Kidney glomerular epithelial cell (primary cell): ENCODE data around the gene AUTS2.

Source experiments
- DNase-seq: peaks from one replicate; lab custom pipeline; 2025; lab: John Stamatoyannopoulos, UW

Gene AUTS2

DNA sequence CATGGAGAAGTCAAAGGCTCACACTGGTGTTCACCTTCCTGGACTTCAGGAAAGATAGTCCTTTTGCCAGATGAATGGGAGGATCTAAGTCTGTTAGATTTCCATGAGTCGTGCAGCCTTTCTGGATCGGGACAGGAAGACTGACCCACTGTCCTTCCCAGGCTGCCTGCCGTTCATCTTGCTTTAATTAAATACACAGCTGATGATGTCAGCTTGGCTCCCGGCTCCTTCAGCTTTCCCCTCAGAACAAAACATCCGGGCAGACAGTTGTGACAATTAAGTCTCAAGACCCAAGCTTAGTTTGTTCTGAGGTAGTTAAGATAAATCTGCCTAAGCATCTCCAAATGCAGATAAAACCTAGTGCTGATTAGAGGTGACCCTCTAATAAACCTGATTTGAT lies 58.6 kb downstream of the AUTS2 start:
- no peak for DNase-seq

GRCh38 chr7:69657331-69657730 lies 59.1 kb downstream of the AUTS2 start:
- no peak for DNase-seq

- no peak for DNase-seq
Measured at GRCh38 chr7:69657985-69658384, 59.7 kb downstream of the AUTS2 start.

DNA sequence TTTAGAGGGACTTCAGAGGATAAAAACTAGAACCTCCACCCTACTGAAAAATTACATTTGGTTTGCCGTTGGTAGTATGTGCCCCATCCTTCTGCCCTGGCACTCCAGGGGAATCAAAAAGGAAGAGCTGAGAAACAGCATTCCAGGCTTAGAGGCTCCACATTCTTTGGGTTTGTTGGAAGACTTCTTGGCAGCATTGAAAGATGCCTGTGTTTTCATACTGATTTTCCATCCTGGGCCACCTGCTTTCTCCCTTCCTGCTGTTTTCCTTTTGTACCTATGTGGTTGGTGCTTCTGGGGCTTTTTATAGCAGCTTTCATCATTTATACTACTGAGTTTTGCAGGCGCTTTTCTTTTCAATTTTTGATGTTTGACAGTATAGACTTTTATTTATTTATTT lies 61.7 kb downstream of the AUTS2 start:
- no peak for DNase-seq

DNA sequence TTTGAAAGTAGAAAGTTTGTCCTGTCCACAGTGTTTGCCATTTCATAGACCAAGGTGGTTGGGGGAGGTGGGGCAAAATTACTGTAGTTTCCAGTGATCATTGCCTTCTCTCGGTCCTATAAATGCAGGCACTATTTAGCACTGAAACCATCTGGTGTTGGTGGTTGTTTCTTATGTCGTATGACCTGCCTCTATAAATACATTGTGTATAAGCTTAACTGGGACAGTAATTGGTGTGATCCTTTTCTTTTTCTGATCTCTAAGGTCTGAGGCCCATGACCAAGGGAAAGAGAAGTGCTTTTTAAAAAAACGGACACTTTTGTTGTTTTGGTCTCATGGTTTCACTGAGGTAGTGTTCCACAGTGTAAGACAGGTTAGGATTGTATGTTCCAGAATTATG lies 63.1 kb downstream of the AUTS2 start:
- DNase-seq, result no peak

GRCh38 chr7:69663911-69664832 lies 65.9 kb downstream of the AUTS2 start:
- DNase-seq, result no peak

GRCh38 chr7:69665369-69665768 lies 67.1 kb downstream of the AUTS2 start:
- DNase-seq, result no peak

DNA sequence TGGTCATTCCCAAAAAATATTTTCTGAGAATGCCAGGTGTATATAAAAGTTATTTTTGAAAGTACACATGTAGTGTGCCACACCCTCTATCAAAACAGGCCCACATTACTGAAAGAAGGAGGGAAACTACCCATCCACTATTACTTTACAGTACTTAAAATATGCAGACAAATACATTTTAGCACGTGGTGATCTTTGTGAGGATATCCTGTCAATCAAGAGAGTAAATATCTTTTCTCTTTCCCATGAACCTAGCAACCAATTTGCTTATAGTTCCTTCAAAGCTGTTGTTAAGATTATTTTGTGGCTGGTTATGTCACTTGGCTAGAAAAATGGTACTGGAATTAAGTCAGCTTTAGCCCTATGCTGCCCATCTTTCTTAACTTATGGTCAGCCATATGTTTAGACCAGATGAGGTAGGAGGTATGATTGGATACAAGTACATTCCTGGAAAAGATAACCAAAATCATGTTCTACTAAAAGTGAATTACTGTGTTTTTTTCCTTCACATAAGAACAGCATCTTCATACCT lies 70.1 kb downstream of the AUTS2 start:
- no peak for DNase-seq

GRCh38 chr7:69670701-69671100 lies 72.4 kb downstream of the AUTS2 start:
- no peak for DNase-seq

DNA sequence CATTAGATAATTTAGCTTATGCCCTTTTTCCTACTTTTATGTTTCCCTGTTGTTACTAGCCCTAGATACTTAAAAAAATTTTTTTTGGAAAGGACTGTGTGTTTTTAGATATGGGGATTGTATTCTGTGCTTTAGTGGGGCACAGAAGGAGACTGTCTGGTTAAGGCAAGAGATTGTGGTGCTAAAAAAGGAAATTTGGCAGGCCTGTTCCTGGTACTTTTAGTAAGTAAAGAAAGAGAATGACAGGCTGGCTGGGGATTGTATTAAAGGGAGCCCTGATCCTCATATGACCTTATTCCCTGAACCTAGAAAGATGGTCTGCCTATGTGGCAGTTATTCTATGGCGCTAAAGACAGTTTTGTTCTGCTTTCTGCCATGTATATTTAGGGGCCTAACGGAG lies 74.8 kb downstream of the AUTS2 start:
- no peak for DNase-seq

GRCh38 chr7:69674701-69675182 lies 76.5 kb downstream of the AUTS2 start:
- DNase-seq, result no peak

DNA sequence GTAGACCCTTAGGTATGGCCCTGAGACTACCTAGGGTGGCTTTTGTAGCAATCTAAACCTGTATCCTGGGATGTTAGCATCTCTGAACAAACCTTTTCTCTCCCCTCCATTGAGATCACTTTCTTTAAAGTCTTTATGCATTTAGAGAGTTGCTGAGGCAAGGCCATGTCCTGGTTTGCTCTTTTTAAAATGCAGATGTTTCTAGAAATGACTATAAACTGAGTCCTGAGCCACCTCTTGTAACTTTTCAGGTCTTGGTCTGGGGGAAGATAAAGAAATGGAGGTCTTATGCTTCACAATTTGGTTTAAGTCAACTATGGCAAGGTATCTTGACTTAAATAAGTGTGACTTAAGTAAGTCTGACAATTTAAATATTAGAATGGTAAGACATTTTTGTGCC lies 78.0 kb downstream of the AUTS2 start:
- DNase-seq, result no peak

DNA sequence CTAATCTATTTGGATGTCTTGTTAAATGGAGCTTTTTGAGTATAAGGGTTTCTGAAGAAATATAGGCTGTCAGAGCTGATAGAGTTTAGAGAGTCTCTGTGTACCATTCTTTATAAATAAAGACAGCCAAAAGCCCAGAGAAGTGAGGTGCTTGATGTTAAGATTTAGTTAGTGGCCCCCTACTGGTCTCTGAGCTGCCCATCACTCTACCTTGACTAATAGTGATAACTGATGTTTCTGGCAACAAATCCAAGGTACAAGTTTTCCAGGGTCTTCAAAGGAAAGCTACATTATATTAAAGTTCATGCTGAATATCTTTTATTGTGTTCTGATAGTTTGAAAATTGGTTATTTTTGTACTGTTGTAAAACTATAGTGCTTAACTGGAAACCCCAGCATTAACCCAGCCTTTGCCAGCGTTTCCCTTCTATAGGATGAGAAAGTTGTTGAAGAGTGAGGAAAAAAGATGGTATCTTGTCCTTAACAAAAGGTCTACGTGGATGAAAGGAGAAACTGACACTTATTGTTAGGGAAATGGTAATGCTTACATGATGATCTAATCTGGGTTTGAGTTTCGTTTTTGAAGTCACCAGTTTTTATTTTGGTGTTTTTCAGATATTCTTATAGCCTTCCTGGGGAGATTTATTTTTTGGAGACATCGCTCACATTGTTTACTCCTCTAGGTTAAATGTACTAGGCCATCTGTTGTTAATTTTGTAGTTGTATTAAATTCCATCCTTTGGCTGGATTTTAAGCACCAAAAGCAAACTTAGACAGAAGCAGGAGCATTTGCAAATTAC lies 79.0 kb downstream of the AUTS2 start:
- DNase-seq, result no peak

DNA sequence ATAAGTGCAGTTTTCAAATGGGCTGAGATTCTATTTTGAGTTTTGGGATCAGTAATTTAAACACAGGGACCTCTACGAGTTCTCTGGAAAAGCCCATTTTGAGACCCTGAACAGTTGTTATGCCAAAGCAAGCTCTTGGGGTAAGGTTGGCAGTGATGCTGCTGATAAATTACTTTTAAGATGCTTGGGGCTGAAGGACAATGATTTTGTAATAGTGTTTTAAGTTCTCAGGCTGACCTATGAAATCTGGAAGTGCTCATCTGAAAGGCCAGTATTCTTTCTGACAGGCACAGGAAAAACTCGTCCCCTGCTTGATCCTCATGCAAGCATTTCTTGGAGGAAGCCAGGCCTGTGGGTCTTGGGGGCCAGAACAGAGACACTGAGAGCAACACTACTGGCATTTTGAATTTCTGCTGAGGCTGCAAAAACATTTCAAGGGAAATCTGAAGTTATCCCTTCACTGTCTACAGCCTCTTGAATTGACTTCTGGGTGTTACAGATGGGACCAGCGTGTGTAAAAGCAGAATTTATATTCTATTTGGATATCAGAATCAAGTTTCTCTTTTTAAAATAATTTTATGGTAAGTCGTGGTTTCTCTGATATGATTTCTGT lies 79.7 kb downstream of the AUTS2 start:
- DNase-seq, result no peak

- DNase-seq, result no peak
Measured at GRCh38 chr7:69678494-69679187, 80.4 kb downstream of the AUTS2 start.

DNA sequence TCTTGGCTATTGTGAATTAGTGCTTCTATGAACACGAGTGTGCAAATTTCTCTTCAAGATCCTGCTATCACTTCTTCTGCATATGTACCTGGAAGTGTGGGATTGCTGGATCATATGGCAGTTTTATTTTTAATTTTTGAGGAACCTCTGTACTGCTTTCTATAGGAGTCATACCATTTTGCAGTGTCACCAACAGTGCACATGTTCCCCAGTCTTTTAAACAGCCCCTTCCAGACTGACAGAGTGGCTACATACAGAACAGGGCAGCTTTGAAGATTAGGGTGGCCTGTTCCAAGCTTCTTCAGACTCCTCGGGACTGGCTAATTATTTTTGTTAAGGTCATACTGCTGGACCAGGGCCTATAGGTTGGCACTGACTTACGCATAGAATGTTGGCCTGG lies 82.9 kb downstream of the AUTS2 start:
- DNase-seq, result no peak

DNA sequence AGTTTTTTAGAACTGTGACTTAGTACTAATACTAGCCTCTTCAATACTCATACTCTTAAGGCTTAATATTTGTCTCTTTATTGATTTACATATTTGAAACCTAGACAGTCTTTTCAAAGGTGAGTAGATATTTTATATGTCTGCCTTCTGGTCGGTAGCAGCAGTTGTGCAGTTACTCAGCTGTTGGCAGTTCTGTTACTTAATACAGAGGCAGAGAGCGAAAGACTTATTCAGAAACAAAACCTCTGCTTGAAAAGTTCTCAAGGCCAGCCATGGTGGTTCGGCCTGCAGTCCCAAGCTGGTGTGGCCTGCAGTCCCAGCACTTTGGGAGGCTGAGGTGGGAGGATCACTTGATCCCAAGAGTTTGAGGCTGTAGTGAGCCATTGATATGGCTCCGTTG lies 84.2 kb downstream of the AUTS2 start:
- no peak for DNase-seq

- no peak for DNase-seq
Measured at GRCh38 chr7:69683002-69683401, 84.7 kb downstream of the AUTS2 start.

DNA sequence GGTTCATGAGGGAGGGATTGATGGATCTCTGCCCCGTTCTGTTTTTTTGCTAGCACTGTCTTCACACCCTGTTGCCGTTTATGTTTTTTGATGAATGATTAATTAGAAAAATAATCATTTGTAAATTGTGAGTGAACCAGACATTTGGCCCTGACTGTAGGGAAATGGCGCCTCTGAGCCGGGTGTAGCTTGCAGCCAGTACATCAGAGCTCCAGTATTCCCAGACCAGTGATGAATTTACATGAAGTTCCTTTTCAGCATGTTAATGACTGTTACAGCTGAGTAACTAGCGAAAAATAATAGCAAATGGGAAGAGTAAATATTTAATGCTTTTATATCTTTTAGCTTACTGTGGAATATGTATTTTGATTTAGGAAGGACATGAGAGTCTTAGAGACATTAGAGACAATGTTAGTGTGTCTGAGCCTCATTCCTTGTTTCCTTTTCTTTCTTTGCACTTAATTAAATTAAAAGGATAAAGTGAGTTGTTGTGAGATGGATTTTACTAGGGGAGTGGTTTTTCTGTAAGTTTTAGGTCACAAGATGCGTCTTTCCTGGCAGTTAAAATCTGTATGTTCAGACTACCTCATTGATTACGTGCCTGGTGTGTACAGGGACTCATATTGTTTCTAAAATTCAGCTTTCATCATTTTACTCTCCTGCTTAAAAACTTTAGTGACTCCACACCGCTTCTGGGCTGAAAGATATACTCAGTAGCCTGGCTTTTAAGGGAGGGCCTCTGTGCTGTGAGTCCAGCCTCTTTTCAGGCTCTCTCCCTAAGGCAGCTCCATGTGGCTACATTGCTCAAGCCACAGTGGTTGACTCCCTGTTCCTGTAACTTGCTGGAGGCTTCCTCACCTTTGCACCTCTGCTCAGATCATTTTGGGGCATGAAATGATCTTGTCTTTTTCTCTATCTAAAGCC lies 86.4 kb downstream of the AUTS2 start:
- DNase-seq, result no peak

- DNase-seq, result no peak
Measured at GRCh38 chr7:69685293-69685631, 87.0 kb downstream of the AUTS2 start.

- no peak for DNase-seq
Measured at GRCh38 chr7:69686366-69686765, 88.1 kb downstream of the AUTS2 start.
